ENCODE results near the gene TBCA.

The TBCA gene

GRCh38 chr5:77775790-77776553 is at the start of gene TBCA:
TBCA (minus strand) TSS chr5:77776339; CDS start chr5:77776257, 82 bp downstream.
- peak; percentile 82 to 92 (median 89) for DNase-seq

GRCh38 chr5:77824981-77825380 is 48.8 kb upstream of the TBCA start:
- no peak for DNase-seq

- DNase-seq = no peak
These were observed 40.5 kb upstream of the TBCA start for GRCh38 chr5:77816686-77817085.

GRCh38 chr5:77812926-77813589 is 36.9 kb upstream of the TBCA start:
- no peak for DNase-seq

GRCh38 chr5:77806213-77806843 is 30.2 kb upstream of the TBCA start:
- DNase-seq = no peak

- no peak for DNase-seq
These were observed 22.3 kb upstream of the TBCA start for GRCh38 chr5:77798456-77798855.

GRCh38 chr5:77797136-77797535 is 21.0 kb upstream of the TBCA start:
- no peak for DNase-seq

GRCh38 chr5:77795846-77796245 is 19.7 kb upstream of the TBCA start:
- DNase-seq = no peak

GRCh38 chr5:77795268-77795667 is 19.1 kb upstream of the TBCA start:
- DNase-seq = no peak

GRCh38 chr5:77791926-77792325 is 15.8 kb upstream of the TBCA start:
- no peak for DNase-seq

- DNase-seq = no peak
These were observed 15.2 kb upstream of the TBCA start for GRCh38 chr5:77791356-77791755.

GRCh38 chr5:77785229-77785628 is 9.1 kb upstream of the TBCA start:
- DNase-seq = no peak

- no peak for DNase-seq
These were observed 8.6 kb upstream of the TBCA start for GRCh38 chr5:77784735-77785134.

GRCh38 chr5:77781076-77781475 is 4.9 kb upstream of the TBCA start:
- no peak for DNase-seq

- DNase-seq = no peak
These were observed 2.8 kb upstream of the TBCA start for GRCh38 chr5:77778881-77779438.

GRCh38 chr5:77778398-77778797 is 2.3 kb upstream of the TBCA start:
- DNase-seq = no peak

GRCh38 chr5:77777911-77778310 is 1.8 kb upstream of the TBCA start:
- no peak for DNase-seq

- no peak for DNase-seq
These were observed 1.2 kb upstream of the TBCA start for GRCh38 chr5:77777281-77777892.

- no peak for DNase-seq
These were observed 541 bp upstream of the TBCA start for GRCh38 chr5:77776554-77777206.

GRCh38 chr5:77774981-77775789 is 954 bp downstream of the TBCA start:
- DNase-seq = no peak

- DNase-seq = no peak
These were observed 2.3 kb downstream of the TBCA start for GRCh38 chr5:77773734-77774280.

GRCh38 chr5:77772729-77773128 is 3.4 kb downstream of the TBCA start:
- DNase-seq = no peak

All from NCI-H1417 (cell line).